Trophoblast cell (in vitro differentiated cells and primary cell): ENCODE results near the gene F11. TPM values are rescaled to one million over a fixed set of nuclear protein-coding genes. Genes with fewer than 3 reads are reported as not detected.

ENCODE experiments used
- DNase-seq, 2 donors: peaks; one replicate each; pipeline ENCODE4 v3.0.0-alpha.2; 2016
- H2AFZ ChIP-seq: 2 replicates; pipeline ENCODE4 v1.6.1; 2013; ENCODE audit warnings: low read length, moderate library complexity, mild to moderate bottlenecking; ENCODE audit not compliant: insufficient read depth, poor library complexity
- H2AK5ac ChIP-seq: 2 replicates; pipeline ENCODE4 v1.6.1; 2013; ENCODE audit warnings: mild to moderate bottlenecking, low read length
- H2BK120ac ChIP-seq: 2 replicates; pipeline ENCODE4 v1.6.1; 2013; ENCODE audit warnings: low read length, mild to moderate bottlenecking, moderate library complexity; ENCODE audit not compliant: insufficient read depth, poor library complexity
- H2BK12ac ChIP-seq: 2 replicates; pipeline ENCODE4 v1.6.1; 2013; ENCODE audit warnings: mild to moderate bottlenecking, low read length, moderate library complexity
- H2BK5ac ChIP-seq: 2 replicates; pipeline ENCODE4 v1.6.1; 2013; ENCODE audit warnings: low read length, low read depth, moderate library complexity, mild to moderate bottlenecking; ENCODE audit not compliant: poor library complexity
- H3K14ac ChIP-seq: 2 replicates; pipeline ENCODE4 v1.6.1; 2013; ENCODE audit warnings: mild to moderate bottlenecking, low read length
- H3K18ac ChIP-seq: 2 replicates; pipeline ENCODE4 v1.6.1; 2013; ENCODE audit warnings: mild to moderate bottlenecking, low read length
- H3K23ac ChIP-seq: 2 replicates; pipeline ENCODE4 v1.6.1; 2013; ENCODE audit warnings: low read length
- H3K27ac ChIP-seq: 2 replicates; pipeline ENCODE4 v1.5.1; 2013; ENCODE audit warnings: low read depth, mild to moderate bottlenecking, inconsistent platforms, low read length, moderate library complexity
- H3K27me3 ChIP-seq: 2 replicates; pipeline ENCODE4 v1.6.1; 2013; ENCODE audit warnings: inconsistent platforms, mild to moderate bottlenecking, low read length, moderate library complexity; ENCODE audit not compliant: insufficient read depth
- H3K36me3 ChIP-seq, 2 experiments: 1 replicate in 1 of 2; 2 replicates in 1 of 2; pipeline ENCODE4 v1.6.1; 2013; ENCODE audit warnings: low read length in 2 of 2, mild to moderate bottlenecking in 2 of 2, moderate library complexity in 1 of 2; ENCODE audit not compliant: insufficient read depth in 2 of 2, control insufficient read depth in 1 of 2
- H3K4ac ChIP-seq: 2 replicates; pipeline ENCODE4 v1.6.1; 2013; ENCODE audit warnings: low read depth, mild to moderate bottlenecking, low read length, moderate library complexity
- H3K4me1 ChIP-seq, 2 experiments: 1 replicate in 1 of 2; 2 replicates in 1 of 2; pipeline ENCODE4 v1.6.1; 2013; ENCODE audit warnings: low read length in 2 of 2, mild to moderate bottlenecking in 2 of 2, moderate library complexity in 1 of 2; ENCODE audit not compliant: insufficient read depth in 2 of 2, control insufficient read depth in 1 of 2
- H3K4me2 ChIP-seq: 2 replicates; pipeline ENCODE4 v1.6.1; 2013; ENCODE audit warnings: inconsistent platforms, mild to moderate bottlenecking, low read length, moderate library complexity
- H3K4me3 ChIP-seq: 2 replicates; pipeline ENCODE4 v1.5.1; 2013; ENCODE audit warnings: mild to moderate bottlenecking, low read depth, low read length, inconsistent platforms
- H3K79me1 ChIP-seq: one replicate; pipeline ENCODE4 v1.6.1; 2013; ENCODE audit warnings: low read length
- H3K79me2 ChIP-seq: 2 replicates; pipeline ENCODE4 v1.6.1; 2013; ENCODE audit warnings: low read length, mild to moderate bottlenecking; ENCODE audit not compliant: control insufficient read depth, insufficient read depth, poor library complexity
- H3K9ac ChIP-seq: 2 replicates; pipeline ENCODE4 v1.6.1; 2013; ENCODE audit warnings: mild to moderate bottlenecking, low read length
- H3K9me3 ChIP-seq: 2 replicates; pipeline ENCODE4 v1.6.1; 2013; ENCODE audit warnings: low read depth, mild to moderate bottlenecking, control low read depth, inconsistent platforms, low read length; ENCODE audit not compliant: insufficient read depth
- H4K12ac ChIP-seq: 2 replicates; pipeline ENCODE4 v1.6.1; 2013; ENCODE audit warnings: low read depth, mild to moderate bottlenecking, low read length, moderate library complexity
- H4K8ac ChIP-seq: 2 replicates; pipeline ENCODE4 v1.6.1; 2013; ENCODE audit warnings: low read depth, mild to moderate bottlenecking, low read length, moderate library complexity
- H4K91ac ChIP-seq: one replicate; pipeline ENCODE4 v1.6.1; 2013; ENCODE audit warnings: low read depth, mild to moderate bottlenecking, low read length, moderate library complexity
- WGBS: extraction: QIAGEN DNeasy Blood & Tissue Kit; methylation state at CpG from one replicate; pipeline ENCODE4 v1.1.7; 2013; ENCODE audit warnings: missing lambda C conversion rate; ENCODE audit not compliant: insufficient read length, insufficient coverage; ENCODE audit errors: extremely low coverage; 5-methylcytosine and 5-hydroxymethylcytosine counted together
- polyA plus RNA-seq: library from polyadenylated mRNA; stranded (reverse); fragments of 200-250 nt; gene quantifications from 2 replicates; pipeline ENCODE4 v1.2.3, GENCODE V29; 2013

Gene F11
- not detected in 2 replicates for polyA plus RNA-seq

- no peaks in the 10 kb centered on the region for H3K79me1 ChIP-seq
- no peak within 1 kb of the TSS for H3K23ac ChIP-seq
- H3K4me3 ChIP-seq: no peak within 1 kb of the TSS
- H3K27ac ChIP-seq: no peak within 1 kb of the TSS
- H3K18ac ChIP-seq: no peak within 1 kb of the TSS
- no peak within 1 kb of the TSS for H2AFZ ChIP-seq
- H3K4ac ChIP-seq: no peak within 1 kb of the TSS
- no peaks in the 10 kb centered on the region for H3K27me3 ChIP-seq
- H3K9me3 ChIP-seq: peaks cover 2% of the 10 kb centered on the region
- no peak within 1 kb of the TSS for H4K8ac ChIP-seq
- H3K9ac ChIP-seq: no peak within 1 kb of the TSS
- no peaks in the 10 kb centered on the region for H3K36me3 ChIP-seq
- H3K14ac ChIP-seq: no peak within 1 kb of the TSS
- H2BK12ac ChIP-seq: no peak within 1 kb of the TSS
- H2BK120ac ChIP-seq: no peak within 1 kb of the TSS
- DNase-seq: no peak
- H2AK5ac ChIP-seq: no peak within 1 kb of the TSS
- no peak within 1 kb of the TSS for H4K12ac ChIP-seq
- WGBS: no CpG with 5 or more reads among the region's 10 CpGs
- H3K4me2 ChIP-seq: peak within 1 kb of the TSS; percentile 12
- H4K91ac ChIP-seq: no peak within 1 kb of the TSS
- no peak within 1 kb of the TSS for H2BK5ac ChIP-seq
- H3K79me2 ChIP-seq: no peaks in the 10 kb centered on the region
- no peaks in the 10 kb centered on the region for H3K4me1 ChIP-seq
Measured at GRCh38 chr4:186265683-186266652, at the start of gene F11. Gene F11 (plus strand): TSS chr4:186266189. CDS start chr4:186267137, 948 bp downstream.

GRCh38 chr4:186216465-186217024, 49.4 kb upstream of the F11 start:
- Histone ChIP-seq H3K9ac (no peak overlapping the region), H3K79me2 (no peaks in the 10 kb centered on the region), H3K4me3 (no peak overlapping the region), H3K4me1 (no peaks in the 10 kb centered on the region), H2AFZ (no peak overlapping the region), H3K27ac (no peak overlapping the region), H3K23ac (no peak overlapping the region), H3K36me3 (no peaks in the 10 kb centered on the region), H3K4ac (no peak overlapping the region), H3K9me3 (no peaks in the 10 kb centered on the region), H2AK5ac (no peak overlapping the region), H2BK12ac (no peak overlapping the region), H3K4me2 (no peak overlapping the region), H3K14ac (no peak overlapping the region), H3K79me1 (no peaks in the 10 kb centered on the region), H2BK120ac (no peak overlapping the region), H3K27me3 (no peaks in the 10 kb centered on the region), H4K12ac (no peak overlapping the region), H4K8ac (no peak overlapping the region), H2BK5ac (no peak overlapping the region), H3K18ac (no peak overlapping the region), H4K91ac (no peak overlapping the region)
- no peak for DNase-seq
- no CpG with 5 or more reads among the region's 8 CpGs for WGBS

GRCh38 chr4:186217733-186218293, 48.2 kb upstream of the F11 start:
- no peaks in the 10 kb centered on the region for H3K79me2 ChIP-seq
- H4K91ac ChIP-seq: no peak overlapping the region
- no CpG with 5 or more reads among the region's 1 CpG for WGBS
- H3K79me1 ChIP-seq: no peaks in the 10 kb centered on the region
- no peak overlapping the region for H3K9ac ChIP-seq
- H2BK5ac ChIP-seq: no peak overlapping the region
- H3K4me1 ChIP-seq: no peaks in the 10 kb centered on the region
- H4K8ac ChIP-seq: no peak overlapping the region
- H3K4ac ChIP-seq: no peak overlapping the region
- no peak overlapping the region for H3K4me3 ChIP-seq
- no peak overlapping the region for H3K14ac ChIP-seq
- H3K27me3 ChIP-seq: no peaks in the 10 kb centered on the region
- no peak for DNase-seq
- H3K27ac ChIP-seq: no peak overlapping the region
- H3K36me3 ChIP-seq: no peaks in the 10 kb centered on the region
- no peak overlapping the region for H3K23ac ChIP-seq
- no peak overlapping the region for H3K4me2 ChIP-seq
- no peak overlapping the region for H2BK12ac ChIP-seq
- no peak overlapping the region for H2AFZ ChIP-seq
- no peak overlapping the region for H3K18ac ChIP-seq
- no peak overlapping the region for H2AK5ac ChIP-seq
- no peak overlapping the region for H2BK120ac ChIP-seq
- H3K9me3 ChIP-seq: no peaks in the 10 kb centered on the region
- no peak overlapping the region for H4K12ac ChIP-seq

GRCh38 chr4:186221624-186222023, 44.4 kb upstream of the F11 start:
- no peak for DNase-seq
- Histone ChIP-seq H2BK5ac (no peak overlapping the region), H2BK120ac (no peak overlapping the region), H4K12ac (no peak overlapping the region), H3K27me3 (no peaks in the 10 kb centered on the region), H2AFZ (no peak overlapping the region), H3K36me3 (no peaks in the 10 kb centered on the region), H3K23ac (no peak overlapping the region), H3K4ac (no peak overlapping the region), H3K14ac (no peak overlapping the region), H3K4me1 (no peaks in the 10 kb centered on the region), H3K4me2 (no peak overlapping the region), H2AK5ac (no peak overlapping the region), H3K79me2 (no peaks in the 10 kb centered on the region), H3K27ac (no peak overlapping the region), H3K9me3 (peaks cover 2% of the 10 kb centered on the region), H3K4me3 (no peak overlapping the region), H3K79me1 (no peaks in the 10 kb centered on the region), H3K9ac (no peak overlapping the region), H4K8ac (no peak overlapping the region), H4K91ac (no peak overlapping the region), H2BK12ac (no peak overlapping the region), H3K18ac (no peak overlapping the region)
- no CpG with 5 or more reads among the region's 1 CpG for WGBS
